Spleen (tissue), 11 donors: ENCODE data around the gene MT1X. TPM values are rescaled to one million over a fixed set of nuclear protein-coding genes. Genes with fewer than 3 reads are reported as not detected.

ENCODE experiments used
- DNase-seq: peaks from one replicate; pipeline ENCODE4 v3.0.0-alpha.2; 2020
- H3K27ac ChIP-seq, 8 donors: fragments of 200-600 bp; sonication (generic) in 7 of 8; 1 replicate in 4 of 8; 2 replicates in 4 of 8; pipeline versions ENCODE4 v1.5.0 to v1.8.0; 2016 to 2021; ENCODE audit warnings: inconsistent platforms in 4 of 8, mild to moderate bottlenecking in 4 of 8, moderate library complexity in 1 of 8
- H3K27me3 ChIP-seq, 7 donors: fragments of 200-600 bp; sonication (generic) in 6 of 7; replicated peaks in 1 of 7; 1 replicate in 4 of 7; 2 replicates in 3 of 7; pipeline versions ENCODE4 v1.5.0 to v1.8.0; 2016 to 2021; ENCODE audit warnings: inconsistent platforms in 3 of 7, mild to moderate bottlenecking in 1 of 7
- H3K36me3 ChIP-seq, 6 donors: fragments of 200-600 bp; sonication (generic) in 5 of 6; 1 replicate in 4 of 6; 2 replicates in 2 of 6; pipeline versions ENCODE4 v1.5.0 to v1.8.0; 2016 to 2021; ENCODE audit warnings: inconsistent platforms in 2 of 6
- H3K4me1 ChIP-seq, 6 donors: fragments of 200-600 bp; sonication (generic) in 5 of 6; 1 replicate in 3 of 6; 2 replicates in 3 of 6; pipeline versions ENCODE4 v1.5.0 to v1.8.0; 2016 to 2021; ENCODE audit warnings: inconsistent platforms in 3 of 6
- H3K4me3 ChIP-seq, 8 donors: fragments of 200-600 bp; sonication (generic) in 7 of 8; 1 replicate in 4 of 8; 2 replicates in 4 of 8; pipeline versions ENCODE4 v1.5.0 to v1.8.0; 2016 to 2021; ENCODE audit warnings: inconsistent platforms in 4 of 8, mild to moderate bottlenecking in 4 of 8, moderate library complexity in 2 of 8
- H3K9me3 ChIP-seq, 8 donors: fragments of 200-600 bp; sonication (generic) in 7 of 8; 1 replicate in 4 of 8; 2 replicates in 4 of 8; pipeline versions ENCODE4 v1.5.0 to v1.8.0; 2016 to 2021; ENCODE audit warnings: inconsistent platforms in 4 of 8
- POLR2A ChIP-seq, 3 donors: fragments of 450-650 bp; IDR thresholded peaks; one replicate each; pipeline ENCODE4 v1.5.1; 2017; ENCODE audit warnings: antibody characterized with exemption in 3 of 3, mild to moderate bottlenecking in 1 of 3
- POLR2AphosphoS5 ChIP-seq, 3 donors: sonication (generic); formaldehyde crosslinking; IDR thresholded peaks; one replicate each; pipeline ENCODE4 v1.5.1; 2017; ENCODE audit warnings: antibody characterized with exemption in 3 of 3
- WGBS, 5 donors: extraction: QIAGEN DNeasy Blood & Tissue Kit in 3 of 5; methylation state at CpG; one replicate each; pipeline versions ENCODE4 v1.1.5 to v1.1.7; 2013 to 2018; 5-methylcytosine and 5-hydroxymethylcytosine counted together
- intact Hi-C: fragments of 100-400 bp; cut with DNase I; formaldehyde crosslinking; loops from one replicate; pipeline ENCODE4 v1.15.0; 2023; ENCODE audit warnings: low total_unique reads
- polyA plus RNA-seq, 3 donors: library from polyadenylated mRNA; stranded (reverse); fragments of 200-250 nt; gene quantifications; one replicate each; pipeline ENCODE4 v1.2.1, GENCODE V29; 2013
- total RNA-seq, 7 donors: library from RNA; depleted of rRNA in 3 of 7; stranded (reverse); fragments of >200 nt in 3 of 7; fragmentation: NEBNext Ultra II Directional in 4 of 7; extraction: Animal tissue kit (Norgen Biotek cat#: 25700) in 4 of 7; gene quantifications; one replicate each; pipeline versions ENCODE4 v1.1.0 to v1.2.1, GENCODE V29; 2016 to 2021
- TF ChIP-seq, protein P1 (sequence below), 11 experiments: fragments of 200-600 bp in 7 of 11; fragments of 450-650 bp in 4 of 11; sonication (generic) in 4 of 11; IDR thresholded peaks in 8 of 11; conservative IDR thresholded peaks in 3 of 11; 1 replicate in 7 of 11; 2 replicates in 4 of 11; pipeline versions ENCODE4 v1.4.0 to v1.8.0; 2016 to 2021; ENCODE audit warnings: antibody characterized with exemption in 11 of 11, inconsistent platforms in 4 of 11, mild to moderate bottlenecking in 1 of 11
- donor health status: healthy with polysubstance abuse.
- donor health status: DM: no; HTN: no; CAD: no; lungs with moderate emphysema.
- donor health status: DM: no; HTN: no; CAD: no.
- donor health status: Bipolar disorder and iron deficiency.
- donor health status: healthy.
- donor health status: DM: no; HTN: no; CAD: no.
- donor health status: DM: yes; HTN: yes; CAD: no.

The MT1X gene
- total and polyA plus RNA-seq, 10 donors, result 13.0 to 113 (median 28.2) TPM

DNA sequence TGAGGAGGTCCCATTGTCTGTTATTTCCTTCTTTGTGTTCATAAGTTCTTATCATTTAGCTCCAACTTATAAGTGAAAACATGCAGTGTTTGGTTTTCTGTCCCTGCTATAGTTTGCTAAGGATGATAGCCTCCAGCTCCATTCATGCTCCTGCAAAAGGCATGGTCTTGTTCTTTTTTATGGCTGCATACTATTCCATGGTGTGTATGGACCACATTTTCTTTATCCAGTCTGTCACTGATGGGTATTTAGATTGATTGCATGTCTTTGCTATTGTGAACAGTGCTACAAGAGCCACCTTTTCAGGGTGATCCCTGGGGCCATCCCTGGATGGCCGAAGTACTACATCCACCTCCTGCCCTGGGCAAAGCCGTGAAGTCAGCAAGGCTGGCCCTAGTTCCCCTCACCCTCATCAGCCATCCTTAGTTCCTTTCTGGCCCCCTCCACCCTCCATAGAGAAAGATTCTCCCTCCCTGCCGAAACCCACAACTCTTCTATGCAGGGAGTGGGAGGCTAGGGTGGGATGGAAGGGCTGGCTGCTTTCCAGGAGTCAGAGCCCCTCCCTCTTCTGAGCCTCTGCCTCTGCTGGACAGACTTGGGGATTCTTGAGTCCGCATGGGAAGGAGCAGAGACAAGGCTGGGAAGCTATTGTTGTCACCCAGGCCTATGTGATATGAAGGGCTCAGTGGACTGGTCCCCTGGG lies 8.3 kb downstream of the MT1X start:
- Histone ChIP-seq H3K4me3 (no peak overlapping the region), H3K27me3 (no peaks in the 10 kb centered on the region), H3K36me3 (no peaks in the 10 kb centered on the region), H3K27ac (no peak overlapping the region), H3K9me3 (peaks cover 0 to 11% (median 3%) of the 10 kb centered on the region in 8 donors), H3K4me1 (no peaks in the 10 kb centered on the region)
- no peak for DNase-seq
- intact Hi-C loops, result no loop called here
- no peak for TF ChIP-seq POLR2AphosphoS5 (IDR thresholded peaks at IDR 0.05)
- 65 to 92% (median 77%) methylated on average over 4 of the region's 4 CpGs for WGBS, 5 donors

DNA sequence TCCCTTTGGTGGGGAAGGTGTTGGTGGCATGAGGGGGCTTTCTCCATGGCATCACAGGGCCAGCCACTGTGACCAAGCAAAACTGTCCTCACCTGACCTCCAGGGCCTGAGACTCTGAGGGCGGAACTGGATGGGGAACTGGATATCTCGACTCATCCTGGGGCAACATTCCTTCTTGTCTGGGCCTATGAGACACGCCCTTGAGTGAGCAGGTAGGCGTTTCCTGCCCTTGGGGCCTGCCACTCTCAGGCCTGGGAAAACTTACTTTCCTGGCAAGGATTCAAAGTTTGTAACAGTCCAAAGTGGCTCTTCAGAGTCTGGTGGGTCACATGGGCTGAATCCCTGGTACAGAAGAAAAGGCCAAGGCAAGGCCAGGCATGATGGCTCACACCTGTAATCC lies 9.6 kb downstream of the MT1X start:
- DNase-seq, result no peak
- no peaks in the 10 kb centered on the region for H3K36me3 ChIP-seq
- intact Hi-C loops, result no loop called here
- H3K4me1 ChIP-seq, result no peaks in the 10 kb centered on the region
- no peaks in the 10 kb centered on the region for H3K27me3 ChIP-seq
- peaks cover 0 to 6% (median 3%) of the 10 kb centered on the region in 8 donors for H3K9me3 ChIP-seq
- no peak overlapping the region for H3K4me3 ChIP-seq
- TF ChIP-seq POLR2A (IDR thresholded peaks at IDR 0.05), result no peak
- TF ChIP-seq, protein P1, sequence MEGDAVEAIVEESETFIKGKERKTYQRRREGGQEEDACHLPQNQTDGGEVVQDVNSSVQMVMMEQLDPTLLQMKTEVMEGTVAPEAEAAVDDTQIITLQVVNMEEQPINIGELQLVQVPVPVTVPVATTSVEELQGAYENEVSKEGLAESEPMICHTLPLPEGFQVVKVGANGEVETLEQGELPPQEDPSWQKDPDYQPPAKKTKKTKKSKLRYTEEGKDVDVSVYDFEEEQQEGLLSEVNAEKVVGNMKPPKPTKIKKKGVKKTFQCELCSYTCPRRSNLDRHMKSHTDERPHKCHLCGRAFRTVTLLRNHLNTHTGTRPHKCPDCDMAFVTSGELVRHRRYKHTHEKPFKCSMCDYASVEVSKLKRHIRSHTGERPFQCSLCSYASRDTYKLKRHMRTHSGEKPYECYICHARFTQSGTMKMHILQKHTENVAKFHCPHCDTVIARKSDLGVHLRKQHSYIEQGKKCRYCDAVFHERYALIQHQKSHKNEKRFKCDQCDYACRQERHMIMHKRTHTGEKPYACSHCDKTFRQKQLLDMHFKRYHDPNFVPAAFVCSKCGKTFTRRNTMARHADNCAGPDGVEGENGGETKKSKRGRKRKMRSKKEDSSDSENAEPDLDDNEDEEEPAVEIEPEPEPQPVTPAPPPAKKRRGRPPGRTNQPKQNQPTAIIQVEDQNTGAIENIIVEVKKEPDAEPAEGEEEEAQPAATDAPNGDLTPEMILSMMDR (IDR thresholded peaks at IDR 0.05 in 8 of 11, conservative IDR thresholded peaks at IDR 0.05 in 3 of 11), result no peak
- no peak for TF ChIP-seq POLR2AphosphoS5 (IDR thresholded peaks at IDR 0.05)
- no peak overlapping the region for H3K27ac ChIP-seq
- 67 to 89% (median 74%) methylated on average over 3 to 4 of the region's 4 CpGs for WGBS, 5 donors

DNA sequence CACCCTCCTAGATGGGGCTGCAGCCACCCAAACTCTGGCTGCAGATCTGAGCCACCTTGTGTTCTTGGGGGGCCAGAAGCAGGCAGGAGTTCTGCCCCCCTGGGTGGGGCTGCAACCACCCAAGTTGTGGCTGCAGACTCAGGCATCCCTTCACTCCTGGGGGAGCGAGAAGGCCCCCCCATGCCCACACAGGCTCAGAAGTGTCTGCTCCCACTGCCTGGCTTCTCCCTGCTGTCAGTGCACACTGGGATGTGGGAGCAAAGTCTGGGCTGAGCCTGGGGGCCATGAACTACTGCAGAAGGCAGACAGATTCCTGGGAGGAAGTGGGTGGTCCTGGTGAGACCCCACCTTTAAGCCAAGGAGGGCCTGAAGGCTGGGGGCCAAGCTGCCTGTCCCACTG lies 13.0 kb downstream of the MT1X start:
- 84 to 100% (median 93%) methylated on average over 1 of the region's 1 CpG for WGBS, 5 donors
- Histone ChIP-seq H3K27ac (no peak overlapping the region), H3K9me3 (peaks cover 0 to 13% (median 4%) of the 10 kb centered on the region in 8 donors), H3K36me3 (no peaks in the 10 kb centered on the region), H3K4me1 (no peaks in the 10 kb centered on the region), H3K4me3 (no peak overlapping the region), H3K27me3 (peaks cover 0 to 5% (median 0%) of the 10 kb centered on the region in 7 donors)
- no peak for DNase-seq
- intact Hi-C loops, result no loop called here
- TF ChIP-seq POLR2A (IDR thresholded peaks at IDR 0.05) (no peak), POLR2AphosphoS5 (IDR thresholded peaks at IDR 0.05) (no peak)
- TF ChIP-seq, protein P1 (IDR thresholded peaks at IDR 0.05 in 8 of 11, conservative IDR thresholded peaks at IDR 0.05 in 3 of 11), result no peak

DNA sequence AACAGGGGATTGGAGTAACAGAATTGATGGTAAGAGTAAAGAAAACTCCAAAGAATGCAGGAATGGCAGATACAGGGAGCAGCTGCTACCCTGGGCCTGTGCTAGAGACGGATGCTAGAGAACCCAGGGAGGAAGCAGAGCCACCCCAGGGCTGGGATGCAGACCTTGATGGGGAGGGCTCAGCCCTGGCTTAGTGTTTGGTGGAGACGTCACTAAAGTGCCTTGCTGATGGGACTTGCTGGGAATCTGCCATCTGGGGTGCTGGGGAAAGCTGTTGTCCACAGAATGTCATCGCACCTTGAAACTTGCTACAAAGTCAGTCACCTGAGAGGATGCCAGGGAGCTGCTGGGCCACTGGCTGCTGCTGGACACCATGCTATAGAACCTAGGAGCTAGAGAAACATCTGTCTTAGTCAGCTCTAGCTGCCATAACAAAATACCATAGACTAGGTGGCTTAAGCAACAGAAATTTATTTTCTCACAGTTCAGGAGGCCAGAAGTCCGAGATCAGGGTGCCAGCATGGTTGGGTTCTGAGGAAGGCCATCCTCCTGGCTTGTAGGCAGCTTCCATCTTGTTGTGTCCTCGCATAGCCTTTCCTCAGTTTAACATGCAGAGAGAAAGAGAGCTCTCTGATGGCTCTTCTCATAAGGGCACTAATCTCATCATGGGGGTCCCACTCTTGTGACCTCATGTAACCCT lies 15.3 kb downstream of the MT1X start:
- Histone ChIP-seq H3K36me3 (no peaks in the 10 kb centered on the region), H3K27me3 (peaks cover 0 to 5% (median 0%) of the 10 kb centered on the region in 7 donors), H3K27ac (no peak overlapping the region), H3K4me1 (peaks cover 0 to 13% (median 8%) of the 10 kb centered on the region in 6 donors), H3K4me3 (no peak overlapping the region), H3K9me3 (peaks cover 0 to 13% (median 4%) of the 10 kb centered on the region in 8 donors)
- DNase-seq, result no peak
- intact Hi-C loops, result no loop called here
- TF ChIP-seq, protein P1 (IDR thresholded peaks at IDR 0.05 in 8 of 11, conservative IDR thresholded peaks at IDR 0.05 in 3 of 11), result no peak
- TF ChIP-seq POLR2AphosphoS5 (IDR thresholded peaks at IDR 0.05) (no peak), POLR2A (IDR thresholded peaks at IDR 0.05) (no peak)
- WGBS, 5 donors, result 79 to 93% (median 88%) methylated on average over 4 to 5 of the region's 5 CpGs
